Measurements from ENCODE around the gene LRRTM3.

Gene LRRTM3

GRCh38 chr10:66982792-66983474 lies 57.1 kb downstream of the LRRTM3 start:
- H3K27ac ChIP-seq: no peak overlapping the region

DNA sequence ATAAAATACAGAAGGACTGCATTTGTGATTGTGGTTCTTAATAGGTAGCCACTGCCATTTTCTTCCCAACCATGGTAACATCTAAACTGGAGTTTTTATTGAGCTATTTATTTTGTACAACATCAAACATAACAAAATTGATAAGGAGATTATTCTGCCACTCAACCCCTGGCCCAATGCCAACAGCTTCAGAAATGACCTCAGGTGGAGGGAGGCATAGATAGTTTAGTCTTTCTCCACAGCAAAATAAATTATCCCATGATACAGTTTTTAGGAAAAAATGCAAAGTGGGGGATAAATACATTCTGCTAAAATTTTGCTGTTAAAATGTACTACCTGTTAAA lies 57.6 kb downstream of the LRRTM3 start:
- no peak overlapping the region for H3K27ac ChIP-seq
- TF ChIP-seq ZFX (IDR thresholded peaks at IDR 0.05; ENCODE audit: borderline replicate concordance): no peak
- TF ChIP-seq, protein P1, sequence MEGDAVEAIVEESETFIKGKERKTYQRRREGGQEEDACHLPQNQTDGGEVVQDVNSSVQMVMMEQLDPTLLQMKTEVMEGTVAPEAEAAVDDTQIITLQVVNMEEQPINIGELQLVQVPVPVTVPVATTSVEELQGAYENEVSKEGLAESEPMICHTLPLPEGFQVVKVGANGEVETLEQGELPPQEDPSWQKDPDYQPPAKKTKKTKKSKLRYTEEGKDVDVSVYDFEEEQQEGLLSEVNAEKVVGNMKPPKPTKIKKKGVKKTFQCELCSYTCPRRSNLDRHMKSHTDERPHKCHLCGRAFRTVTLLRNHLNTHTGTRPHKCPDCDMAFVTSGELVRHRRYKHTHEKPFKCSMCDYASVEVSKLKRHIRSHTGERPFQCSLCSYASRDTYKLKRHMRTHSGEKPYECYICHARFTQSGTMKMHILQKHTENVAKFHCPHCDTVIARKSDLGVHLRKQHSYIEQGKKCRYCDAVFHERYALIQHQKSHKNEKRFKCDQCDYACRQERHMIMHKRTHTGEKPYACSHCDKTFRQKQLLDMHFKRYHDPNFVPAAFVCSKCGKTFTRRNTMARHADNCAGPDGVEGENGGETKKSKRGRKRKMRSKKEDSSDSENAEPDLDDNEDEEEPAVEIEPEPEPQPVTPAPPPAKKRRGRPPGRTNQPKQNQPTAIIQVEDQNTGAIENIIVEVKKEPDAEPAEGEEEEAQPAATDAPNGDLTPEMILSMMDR (IDR thresholded peaks at IDR 0.05): no peak

More at GRCh38 chr10:66982792-66983474, 57.1 kb downstream of the LRRTM3 start:
- no peak for TF ChIP-seq ZFX (IDR thresholded peaks at IDR 0.05; ENCODE audit: borderline replicate concordance)
- TF ChIP-seq, protein P1 (IDR thresholded peaks at IDR 0.05): no peak

DNA sequence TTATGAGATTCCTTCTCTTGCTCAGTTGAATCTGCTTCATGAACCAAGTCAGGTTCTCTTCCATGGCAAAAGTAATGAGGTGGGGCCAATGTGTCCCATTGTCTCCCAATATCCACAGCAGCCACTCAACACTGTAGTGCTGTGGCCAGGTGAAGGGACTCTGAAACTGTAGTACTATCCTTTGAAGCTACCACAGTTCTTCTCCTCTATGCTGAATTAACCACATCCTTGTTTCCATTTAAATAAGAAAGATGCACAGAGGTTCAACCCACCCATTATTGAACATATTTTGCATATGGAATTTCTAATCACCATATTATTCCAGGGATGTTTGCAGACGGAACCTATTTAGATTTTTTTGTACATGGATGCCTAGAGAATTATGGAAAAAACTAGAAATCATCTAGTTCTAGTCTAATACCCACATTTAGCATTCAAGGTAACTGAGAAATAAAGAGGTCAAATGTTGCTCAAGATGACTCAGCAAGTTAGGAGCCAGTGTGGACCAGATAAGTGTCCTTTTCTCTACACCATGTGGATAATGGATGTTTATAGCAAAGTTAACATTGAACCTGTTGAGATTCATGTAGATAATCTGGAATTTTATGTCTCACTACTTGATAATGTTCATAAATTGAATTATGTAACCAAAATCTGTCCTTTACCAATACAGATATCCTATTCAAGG lies 64.5 kb downstream of the LRRTM3 start:
- no peak overlapping the region for H3K27ac ChIP-seq
- TF ChIP-seq ZFX (IDR thresholded peaks at IDR 0.05; ENCODE audit: borderline replicate concordance): no peak
- TF ChIP-seq, protein P1 (IDR thresholded peaks at IDR 0.05): no peak

- no peak for TF ChIP-seq ZFX (IDR thresholded peaks at IDR 0.05; ENCODE audit: borderline replicate concordance)
- TF ChIP-seq, protein P1 (IDR thresholded peaks at IDR 0.05): no peak
Measured at GRCh38 chr10:66996996-66997395, 71.2 kb downstream of the LRRTM3 start.

GRCh38 chr10:66999762-67000545 lies 74.1 kb downstream of the LRRTM3 start:
- TF ChIP-seq ZFX (IDR thresholded peaks at IDR 0.05; ENCODE audit: borderline replicate concordance): no peak
- TF ChIP-seq, protein P1 (IDR thresholded peaks at IDR 0.05): no peak
- no peak overlapping the region for H3K27ac ChIP-seq

More at GRCh38 chr10:66996996-66997395, 71.2 kb downstream of the LRRTM3 start:
- H3K27ac ChIP-seq: no peak overlapping the region

- no peak for TF ChIP-seq ZFX (IDR thresholded peaks at IDR 0.05; ENCODE audit: borderline replicate concordance)
- TF ChIP-seq, protein P1 (IDR thresholded peaks at IDR 0.05): no peak
- H3K27ac ChIP-seq: no peak overlapping the region
Measured at GRCh38 chr10:67004690-67005089, 78.9 kb downstream of the LRRTM3 start.

All from 22Rv1 (cell line).